ENCODE measurements around the gene B3GLCT.

DNA sequence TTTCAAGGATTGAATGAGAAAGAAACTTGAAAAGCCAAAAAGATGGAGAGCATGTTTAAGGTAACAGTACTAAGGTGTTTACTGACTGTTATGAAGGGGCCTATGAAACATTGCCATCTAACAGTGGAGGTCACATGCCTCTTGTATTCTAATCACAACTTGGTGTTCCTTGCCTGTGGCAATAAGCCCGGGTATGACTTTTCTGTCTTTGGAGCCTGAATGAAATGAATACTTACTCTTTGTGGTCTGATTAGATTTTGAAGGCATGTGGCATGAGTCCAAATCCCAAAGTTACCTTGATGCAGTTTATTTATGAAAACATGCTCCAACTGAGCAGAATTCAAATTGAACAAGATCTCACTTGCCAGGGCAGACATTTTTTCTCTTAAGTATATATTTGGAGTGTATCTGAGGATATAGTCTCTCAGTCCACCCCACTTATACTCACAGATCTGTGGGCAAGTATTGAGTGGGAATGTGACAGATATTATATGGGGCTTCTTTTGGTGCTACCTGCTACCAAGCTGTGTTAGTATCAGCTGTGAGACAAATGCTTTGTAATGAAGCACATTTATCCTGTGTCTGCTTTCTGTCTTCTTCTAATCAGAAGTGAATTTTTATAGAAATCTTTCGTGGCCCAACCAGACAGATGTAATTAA, 67.5 kb downstream of the B3GLCT start:
- TF ChIP-seq EZH2 (IDR thresholded peaks at IDR 0.05) (no peak), POLR2AphosphoS5 (IDR thresholded peaks at IDR 0.05; ENCODE audit: borderline replicate concordance, low read depth, low read length) (no peak)

Measured in SK-N-MC (cell line).